NCI-H2196 (cell line): ENCODE data around the gene DSP.

ENCODE experiments used
- DNase-seq: peaks from one replicate; lab custom pipeline; 2025; ENCODE audit not compliant: unreplicated experiment; lab: John Stamatoyannopoulos, UW

The DSP gene

GRCh38 chr6:7590918-7591302 is 49.4 kb downstream of the DSP start:
- DNase-seq, result no peak

GRCh38 chr6:7591770-7592169 is 50.3 kb downstream of the DSP start:
- DNase-seq, result no peak

GRCh38 chr6:7593229-7593628 is 51.8 kb downstream of the DSP start:
- no peak for DNase-seq

GRCh38 chr6:7594579-7595125 is 53.2 kb downstream of the DSP start:
- DNase-seq, result no peak

GRCh38 chr6:7604003-7604402 is 62.5 kb downstream of the DSP start:
- no peak for DNase-seq

- DNase-seq, result no peak
Observed at GRCh38 chr6:7604506-7604905, 63.0 kb downstream of the DSP start.

GRCh38 chr6:7615611-7616383 is 74.3 kb downstream of the DSP start:
- peak; percentile 70 for DNase-seq

GRCh38 chr6:7617801-7618764 is 76.6 kb downstream of the DSP start:
- DNase-seq, result peak; percentile 10

GRCh38 chr6:7621761-7622160 is 80.3 kb downstream of the DSP start:
- DNase-seq, result no peak

GRCh38 chr6:7624796-7625710 is 83.6 kb downstream of the DSP start:
- DNase-seq, result no peak

- no peak for DNase-seq
Observed at GRCh38 chr6:7628479-7628878, 87.0 kb downstream of the DSP start.

GRCh38 chr6:7628909-7629308 is 87.4 kb downstream of the DSP start:
- no peak for DNase-seq

- no peak for DNase-seq
Observed at GRCh38 chr6:7629321-7629720, 87.8 kb downstream of the DSP start.

GRCh38 chr6:7630792-7631191 is 89.3 kb downstream of the DSP start:
- no peak for DNase-seq

- no peak for DNase-seq
Observed at GRCh38 chr6:7631466-7631865, 90.0 kb downstream of the DSP start.

GRCh38 chr6:7632501-7633290 is 91.2 kb downstream of the DSP start:
- no peak for DNase-seq

GRCh38 chr6:7633361-7633760 is 91.9 kb downstream of the DSP start:
- DNase-seq, result no peak

- no peak for DNase-seq
Observed at GRCh38 chr6:7636151-7636550, 94.7 kb downstream of the DSP start.
